GM10847 (cell line): Measurements from ENCODE around the gene C19orf18.
A peak's percentile ranks its signal among the peaks of the same experiment; 100 is the strongest.

ENCODE experiments used
- POLR2A ChIP-seq: IDR thresholded peaks from 2 replicates; pipeline ENCODE4 v1.6.1; 2011; ENCODE audit not compliant: insufficient read length; ENCODE audit errors: extremely low read depth

Gene C19orf18

DNA sequence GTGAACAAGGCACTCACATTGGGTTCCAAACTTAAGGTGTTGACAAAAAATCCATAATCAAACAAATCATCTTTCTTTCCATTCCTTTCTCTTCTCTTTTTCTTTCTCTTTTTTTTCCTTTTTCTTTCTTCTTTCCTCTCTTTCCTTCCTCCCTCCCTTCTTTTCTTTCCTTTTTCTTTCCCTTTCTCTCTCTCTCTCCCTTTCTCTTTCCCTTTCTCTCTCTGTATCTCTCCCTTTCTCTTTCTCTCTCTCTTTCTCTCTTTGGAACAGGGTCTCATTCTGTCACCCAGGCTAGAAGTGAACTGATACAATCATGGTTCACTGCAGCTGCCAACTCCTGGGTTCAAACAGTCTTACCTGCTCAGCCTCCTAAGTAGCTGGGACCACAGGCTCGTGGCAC, 12.5 kb downstream of the C19orf18 start:
- no peak for TF ChIP-seq POLR2A

DNA sequence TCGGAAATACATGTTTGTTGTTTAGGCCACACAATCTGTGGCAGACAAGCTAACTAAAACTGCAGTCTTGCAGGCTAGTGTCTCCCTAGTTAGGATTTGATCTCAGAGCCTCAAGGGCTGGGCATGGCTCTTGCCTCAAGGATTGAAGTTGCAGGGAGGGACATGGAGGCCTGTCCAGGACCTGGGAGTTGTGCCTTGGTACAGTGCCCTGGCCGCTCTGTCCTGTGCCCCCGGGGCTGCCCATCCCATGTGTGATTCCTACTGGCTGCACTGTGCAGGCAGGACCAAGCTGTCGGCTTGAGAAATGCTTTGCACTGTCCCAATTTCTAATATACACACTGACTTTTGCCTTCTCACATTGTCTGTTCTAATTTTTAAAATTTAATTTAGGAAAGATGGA, 19.3 kb downstream of the C19orf18 start:
- no peak for TF ChIP-seq POLR2A

DNA sequence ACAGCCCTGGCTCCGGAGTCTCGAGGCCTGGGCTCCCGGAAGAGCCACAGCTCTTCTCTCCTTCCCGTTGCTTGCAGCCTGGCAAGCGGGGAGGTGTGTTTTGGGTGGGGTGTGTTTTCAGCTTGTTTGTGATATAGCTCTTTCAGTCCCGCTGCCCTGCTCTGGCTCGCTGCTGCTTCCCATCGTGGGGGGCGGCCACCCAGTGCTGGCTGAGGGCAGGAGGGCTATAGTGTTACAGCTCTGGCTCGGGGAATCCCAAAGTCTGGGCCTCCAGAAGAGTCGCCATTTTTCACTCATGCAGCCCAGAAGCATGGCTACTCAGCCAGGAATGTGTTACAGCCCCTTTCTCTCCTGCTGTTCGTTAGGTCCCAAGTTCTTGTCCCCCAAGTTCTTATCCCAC, 24.6 kb downstream of the C19orf18 start:
- no peak for TF ChIP-seq POLR2A

DNA sequence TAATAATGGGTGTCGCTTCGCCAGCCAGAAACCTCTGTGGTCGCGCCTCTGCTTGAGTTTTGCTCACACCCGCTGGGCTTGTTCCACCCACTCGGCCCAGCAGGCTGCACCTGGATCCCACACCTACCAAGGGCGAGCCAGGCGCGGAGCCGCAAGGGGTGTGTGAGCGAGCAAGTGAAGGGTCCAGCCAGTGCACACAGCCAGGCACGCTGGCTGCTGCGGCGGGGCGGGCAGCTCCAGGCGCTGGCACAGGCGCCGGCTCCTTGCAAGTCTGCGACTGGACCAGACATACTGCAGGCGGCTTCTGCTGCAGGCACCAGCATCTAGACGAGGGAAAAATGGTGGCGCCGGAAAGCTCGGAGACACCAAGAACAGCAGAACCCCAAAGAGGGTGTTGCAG, 25.0 kb downstream of the C19orf18 start:
- no peak for TF ChIP-seq POLR2A

DNA sequence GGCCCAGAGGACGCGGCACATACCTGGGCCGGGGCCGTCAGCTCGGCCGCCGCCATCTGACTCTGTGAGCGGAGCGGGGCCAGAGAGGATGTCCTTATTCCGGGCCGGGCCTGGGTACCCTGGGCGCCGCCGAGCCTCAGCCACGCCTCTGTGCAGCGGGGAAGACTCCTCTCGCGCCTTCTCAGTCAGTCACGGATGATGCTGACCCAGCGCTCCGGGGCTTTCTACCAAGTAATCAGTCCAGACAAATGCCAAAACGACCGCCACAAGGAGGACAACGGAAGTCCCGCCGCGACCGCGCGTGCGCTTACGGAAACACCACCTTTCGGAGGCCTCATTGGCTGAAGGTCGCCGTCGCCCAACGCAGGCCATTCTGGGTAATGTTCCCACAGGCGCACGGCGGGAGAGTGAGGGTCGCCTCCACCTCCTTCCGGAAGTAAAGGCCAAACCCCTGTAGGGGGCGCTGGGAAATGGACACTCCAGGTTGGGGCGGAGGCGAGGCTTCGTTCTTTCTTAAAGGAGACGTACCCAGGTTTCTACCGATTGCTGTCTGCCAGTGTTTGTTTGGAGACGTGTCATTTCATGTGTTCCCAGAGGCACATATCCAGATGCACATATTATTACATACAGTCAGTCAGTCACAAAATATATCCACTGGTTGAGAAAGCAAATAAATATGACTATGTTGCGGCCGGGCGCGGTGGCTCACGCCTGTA, 26.8 kb downstream of the C19orf18 start, which contains the start of gene ZNF256:
Gene ZNF256, minus strand, starts transcription at position 288 of the 716 bp plus-strand sequence. Its CDS starts 232 bp downstream, at position 56.
- peak; percentile 51 for TF ChIP-seq POLR2A

DNA sequence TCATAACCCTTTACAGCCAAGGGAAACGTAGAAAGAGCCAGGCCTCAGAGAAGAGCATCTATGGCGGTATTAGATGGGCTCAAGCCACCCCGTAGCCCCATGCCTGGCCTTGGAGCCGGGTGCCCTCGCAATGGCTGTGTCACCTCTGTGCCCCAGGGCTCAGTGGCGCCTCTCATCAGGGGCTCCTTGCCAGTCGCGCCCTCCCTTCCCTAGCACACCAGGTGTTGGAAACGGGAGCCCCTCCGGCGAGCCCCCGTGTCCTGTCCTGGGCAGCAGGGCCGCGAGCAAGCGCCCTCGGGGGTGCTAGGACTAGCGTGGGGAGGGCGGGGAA, 27.3 kb downstream of the C19orf18 start:
- TF ChIP-seq POLR2A, result no peak

DNA sequence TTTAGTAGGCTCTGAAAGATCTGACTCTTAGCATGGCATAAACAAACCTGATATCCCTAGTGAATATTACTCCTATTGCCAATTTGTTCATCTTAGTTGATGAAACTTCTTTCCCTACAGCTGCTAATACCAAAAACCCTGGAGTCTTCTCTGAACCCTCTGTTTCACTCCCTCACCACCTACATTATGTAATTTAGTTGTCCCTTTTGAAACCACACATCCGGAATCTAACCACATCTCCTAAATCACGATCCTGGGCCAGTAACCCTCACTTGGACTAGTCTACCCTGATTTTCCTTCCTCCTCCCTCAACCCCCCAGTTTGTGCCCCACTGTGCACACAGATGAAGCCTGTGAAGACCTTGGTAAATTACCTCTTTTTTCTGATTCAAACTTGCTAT, 28.0 kb downstream of the C19orf18 start:
- TF ChIP-seq POLR2A, result no peak

DNA sequence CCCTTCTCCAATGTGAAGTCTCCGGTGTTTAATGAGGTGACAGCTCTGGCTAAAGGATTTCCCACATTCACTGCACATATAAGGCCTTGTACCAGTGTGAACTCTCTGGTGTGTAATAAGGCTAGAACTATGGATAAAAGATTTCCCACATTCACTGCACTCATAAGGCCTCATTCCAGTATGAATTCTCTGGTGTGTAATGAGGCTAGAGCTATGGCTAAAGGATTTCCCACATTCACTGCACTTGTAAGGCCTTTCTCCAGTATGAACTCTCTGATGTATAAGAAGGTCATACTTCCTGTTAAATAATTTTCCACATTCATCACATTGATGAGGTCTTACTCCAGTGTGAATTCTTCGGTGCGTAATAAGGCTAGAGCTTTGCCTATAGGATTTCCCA, 32.7 kb downstream of the C19orf18 start:
- TF ChIP-seq POLR2A, result no peak

DNA sequence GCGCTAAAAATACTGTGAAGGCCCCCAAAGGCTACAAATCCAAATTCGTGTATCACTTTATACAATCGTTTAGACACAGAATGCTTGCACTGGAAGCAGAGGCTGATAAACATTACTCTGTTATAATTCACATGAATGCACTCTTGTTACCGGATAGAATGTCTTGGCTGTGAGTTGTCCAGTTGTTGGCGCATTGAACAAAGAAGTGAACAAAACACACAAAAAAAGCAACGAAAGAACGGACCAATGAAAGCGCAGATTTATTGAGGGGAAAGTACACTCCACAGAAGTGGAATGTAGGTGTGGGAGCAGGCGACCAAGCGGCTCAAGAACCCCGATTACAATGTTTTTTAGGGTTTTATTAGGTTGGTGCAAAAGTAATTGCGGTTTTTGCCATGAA, 38.6 kb downstream of the C19orf18 start:
- no peak for TF ChIP-seq POLR2A

DNA sequence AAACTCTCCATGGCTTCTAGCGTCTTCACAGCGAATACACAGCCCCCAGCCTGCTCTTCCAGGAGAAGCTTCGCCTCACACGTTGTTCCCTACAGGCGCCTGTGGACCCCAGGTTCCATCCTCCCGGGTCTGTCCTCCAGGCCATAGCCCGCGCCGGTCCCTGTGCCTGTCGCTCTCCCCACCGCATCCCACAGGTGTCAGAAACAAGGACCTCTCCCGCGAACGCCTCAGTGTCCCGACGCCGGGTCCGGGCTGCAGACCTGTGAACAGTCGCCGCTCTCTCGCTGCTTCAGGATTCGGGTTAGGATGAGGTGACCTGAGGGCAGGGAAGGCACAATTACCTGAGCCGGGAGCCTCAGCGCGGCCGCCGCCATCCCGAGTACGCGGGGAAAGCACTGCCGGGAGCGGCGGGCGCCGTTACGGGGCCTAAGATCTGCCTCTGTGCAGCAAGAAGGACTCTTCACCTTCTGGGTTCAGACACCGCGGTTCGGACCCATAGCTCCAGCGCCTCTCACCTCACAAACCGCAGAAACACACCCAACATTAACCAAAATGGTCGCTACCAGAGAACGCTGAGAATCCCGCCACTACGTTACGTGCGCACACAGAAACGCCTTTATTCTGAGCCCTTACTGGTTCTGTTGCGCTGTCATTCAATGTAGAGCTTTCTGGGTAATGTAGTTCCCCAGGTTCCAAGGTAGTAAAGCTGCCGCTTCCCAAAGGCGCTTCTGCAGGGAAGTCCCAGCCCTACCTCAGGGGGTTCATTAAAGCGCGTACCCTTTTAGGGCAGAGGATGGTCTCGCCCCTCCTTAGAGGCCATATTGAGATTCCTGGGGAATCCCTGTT, 39.3 kb downstream of the C19orf18 start, which contains the start of gene ZNF418:
Gene ZNF418, minus strand, starts transcription at position 583 of the 846 bp plus-strand sequence. CDS start 1,580 bp downstream, outside the sequence.
- no peak for TF ChIP-seq POLR2A

DNA sequence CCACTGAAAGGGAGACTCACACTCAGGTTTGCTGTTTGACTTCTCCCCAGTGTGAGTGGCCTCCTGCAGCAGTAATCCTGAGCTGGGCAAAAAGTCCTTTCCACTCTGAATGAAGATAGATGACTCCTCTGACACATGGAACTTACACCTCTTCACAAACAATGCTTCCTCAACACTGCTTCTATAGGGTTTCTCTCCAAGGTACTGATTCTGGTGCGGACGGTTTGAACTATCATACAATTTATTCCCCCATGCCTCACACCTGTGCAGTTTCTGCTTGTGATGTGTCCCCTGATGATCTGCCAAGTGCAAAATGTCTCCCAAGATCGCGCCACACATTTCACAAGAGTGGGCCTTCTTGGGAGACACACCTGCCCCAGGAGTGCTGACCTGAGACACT, 46.7 kb downstream of the C19orf18 start:
- TF ChIP-seq POLR2A, result no peak

DNA sequence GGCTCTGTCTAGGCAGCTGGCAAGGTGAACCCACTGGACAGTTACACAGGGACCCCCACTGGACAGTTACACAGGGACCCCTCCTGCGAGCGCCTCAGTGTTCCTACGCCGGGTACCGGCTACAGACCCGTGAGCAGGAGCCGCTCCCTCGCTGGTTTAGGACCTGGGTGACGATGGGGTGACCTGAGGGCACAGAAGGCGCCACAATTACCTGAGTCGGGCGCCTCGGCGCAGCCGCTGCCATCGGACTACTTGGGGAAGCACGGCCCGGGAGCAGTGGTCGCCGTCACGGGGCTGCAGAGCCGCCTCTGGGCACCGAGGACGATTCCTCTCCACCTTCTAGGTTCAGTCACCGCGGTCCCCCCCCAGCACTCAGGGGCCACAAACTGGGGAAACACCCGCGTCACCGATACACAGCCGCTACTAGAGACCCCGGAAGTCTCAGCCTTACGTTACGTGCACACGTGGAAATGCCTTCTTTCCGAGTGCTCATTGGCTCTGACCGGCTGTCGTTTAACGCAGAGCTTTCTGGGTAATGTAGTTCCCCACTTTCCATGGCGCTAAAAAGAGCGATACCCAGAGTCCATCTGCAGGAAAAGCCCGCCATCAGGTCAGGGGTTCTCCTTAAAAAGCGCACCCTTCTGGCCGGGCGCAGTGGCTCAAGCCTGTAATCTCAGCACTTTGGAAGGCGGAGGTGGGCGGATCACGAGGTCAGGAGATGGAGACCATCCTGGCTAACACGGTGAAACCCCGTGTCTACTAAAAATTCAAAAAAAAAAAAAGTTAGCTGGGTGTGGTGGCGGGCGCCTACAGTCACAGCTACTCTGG, 58.0 kb downstream of the C19orf18 start, which contains the start of gene ZNF417:
Gene ZNF417, minus strand, starts transcription at position 425 of the 828 bp plus-strand sequence. Its CDS starts 181 bp downstream, at position 244.
- TF ChIP-seq POLR2A, result peak; percentile 54

DNA sequence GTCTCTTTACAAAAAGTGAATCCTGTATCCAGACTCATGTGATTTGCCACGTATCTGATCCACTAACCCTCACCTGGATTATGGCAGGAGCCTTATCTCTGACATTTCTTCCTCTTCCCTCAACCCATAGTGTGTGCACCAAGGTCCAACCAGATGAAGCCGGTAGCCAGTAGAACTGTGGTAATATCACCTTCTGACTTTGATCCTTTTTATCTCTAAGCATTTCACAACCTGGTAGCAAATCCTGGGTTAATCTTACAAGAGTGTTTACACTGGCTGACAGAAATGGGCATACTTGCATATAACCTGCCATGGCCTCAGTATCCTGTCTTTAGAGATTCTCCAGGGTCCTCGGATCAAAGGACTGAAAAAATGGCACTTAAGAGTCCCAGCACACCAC, 59.8 kb downstream of the C19orf18 start:
- no peak for TF ChIP-seq POLR2A
